ENCODE results near the gene PRR13. TPM values are rescaled to one million over a fixed set of nuclear protein-coding genes. Genes with fewer than 3 reads are reported as not detected.

Gene PRR13
- total RNA-seq, 4 donors from 2014 or later = 160 to 541 (median 423) TPM

DNA sequence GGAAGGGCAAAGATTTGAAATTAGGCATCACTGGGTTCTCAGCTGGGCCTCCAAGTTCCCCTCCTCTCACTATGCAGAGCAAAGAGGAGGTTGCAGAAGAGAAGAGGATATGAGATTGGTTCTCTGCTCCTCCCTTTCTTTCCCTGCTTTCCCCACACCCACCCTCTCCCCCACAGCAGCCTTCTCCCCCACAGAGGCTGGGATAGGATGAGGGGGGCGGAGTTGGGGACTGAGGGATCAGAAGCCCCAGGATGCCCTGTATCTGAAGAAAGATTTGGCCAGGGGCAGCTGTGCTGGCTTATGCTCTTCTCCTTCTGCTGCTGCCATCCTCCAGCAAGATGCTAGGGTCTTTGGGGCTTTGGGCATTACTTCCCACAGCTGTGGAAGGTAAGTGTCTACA lies 17.9 kb upstream of the PRR13 start, which contains the start of gene AMHR2:
TSS of gene AMHR2 (plus strand) at position 259 of the 400 bp plus-strand sequence. CDS start at position 339, 80 bp downstream.
- no peaks in the 10 kb centered on the region for H3K36me3 ChIP-seq
- no peaks in the 10 kb centered on the region for H3K27me3 ChIP-seq
- H3K4me1 ChIP-seq = peaks cover 0 to 7% (median 3%) of the 10 kb centered on the region in 4 donors
- DNase-seq = no peak
- no peak within 1 kb of the TSS for H3K27ac ChIP-seq
- TF ChIP-seq POLR2A (IDR thresholded peaks at IDR 0.05) = no peak
- TF ChIP-seq, protein P1, sequence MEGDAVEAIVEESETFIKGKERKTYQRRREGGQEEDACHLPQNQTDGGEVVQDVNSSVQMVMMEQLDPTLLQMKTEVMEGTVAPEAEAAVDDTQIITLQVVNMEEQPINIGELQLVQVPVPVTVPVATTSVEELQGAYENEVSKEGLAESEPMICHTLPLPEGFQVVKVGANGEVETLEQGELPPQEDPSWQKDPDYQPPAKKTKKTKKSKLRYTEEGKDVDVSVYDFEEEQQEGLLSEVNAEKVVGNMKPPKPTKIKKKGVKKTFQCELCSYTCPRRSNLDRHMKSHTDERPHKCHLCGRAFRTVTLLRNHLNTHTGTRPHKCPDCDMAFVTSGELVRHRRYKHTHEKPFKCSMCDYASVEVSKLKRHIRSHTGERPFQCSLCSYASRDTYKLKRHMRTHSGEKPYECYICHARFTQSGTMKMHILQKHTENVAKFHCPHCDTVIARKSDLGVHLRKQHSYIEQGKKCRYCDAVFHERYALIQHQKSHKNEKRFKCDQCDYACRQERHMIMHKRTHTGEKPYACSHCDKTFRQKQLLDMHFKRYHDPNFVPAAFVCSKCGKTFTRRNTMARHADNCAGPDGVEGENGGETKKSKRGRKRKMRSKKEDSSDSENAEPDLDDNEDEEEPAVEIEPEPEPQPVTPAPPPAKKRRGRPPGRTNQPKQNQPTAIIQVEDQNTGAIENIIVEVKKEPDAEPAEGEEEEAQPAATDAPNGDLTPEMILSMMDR (IDR thresholded peaks at IDR 0.05) = no peak
- H3K4me3 ChIP-seq = no peak within 1 kb of the TSS
- no peaks in the 10 kb centered on the region for H3K9me3 ChIP-seq

DNA sequence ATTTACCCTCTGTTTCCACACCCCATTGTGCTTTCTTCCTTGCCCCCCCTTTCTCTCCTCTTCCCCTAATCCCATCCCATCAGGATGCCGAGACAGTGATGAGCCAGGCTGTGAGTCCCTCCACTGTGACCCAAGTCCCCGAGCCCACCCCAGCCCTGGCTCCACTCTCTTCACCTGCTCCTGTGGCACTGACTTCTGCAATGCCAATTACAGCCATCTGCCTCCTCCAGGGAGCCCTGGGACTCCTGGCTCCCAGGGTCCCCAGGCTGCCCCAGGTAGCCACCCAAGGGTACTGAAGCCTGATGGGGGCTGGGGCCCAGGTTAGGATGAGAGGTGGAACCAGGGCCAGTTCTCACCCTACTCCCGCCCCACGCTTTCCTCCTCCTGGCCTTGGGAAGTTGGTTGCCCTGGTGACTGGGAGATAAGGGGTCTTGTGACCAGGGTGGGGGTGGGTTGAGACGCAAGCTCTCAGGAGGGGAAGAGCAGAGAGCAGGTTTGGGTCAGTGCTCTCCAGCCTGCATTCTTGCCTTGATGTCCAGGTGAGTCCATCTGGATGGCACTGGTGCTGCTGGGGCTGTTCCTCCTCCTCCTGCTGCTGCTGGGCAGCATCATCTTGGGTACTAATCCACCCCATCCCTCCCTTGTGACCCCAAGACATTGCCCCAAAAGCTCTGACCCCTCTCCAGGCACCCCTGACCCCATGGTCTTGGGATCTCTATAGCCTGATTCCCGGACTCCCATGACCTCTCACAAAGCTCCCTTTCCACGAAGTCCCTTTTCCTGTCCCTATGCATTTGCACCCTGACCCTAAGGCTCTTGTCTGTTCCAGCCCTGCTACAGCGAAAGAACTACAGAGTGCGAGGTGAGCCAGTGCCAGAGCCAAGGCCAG lies 16.7 kb upstream of the PRR13 start:
- Histone ChIP-seq H3K36me3 (no peaks in the 10 kb centered on the region), H3K27ac (no peak overlapping the region), H3K27me3 (no peaks in the 10 kb centered on the region), H3K9me3 (no peaks in the 10 kb centered on the region), H3K4me3 (no peak overlapping the region), H3K4me1 (peaks cover 0 to 7% (median 3%) of the 10 kb centered on the region in 4 donors)
- TF ChIP-seq, protein P1 (IDR thresholded peaks at IDR 0.05) = no peak
- TF ChIP-seq POLR2A (IDR thresholded peaks at IDR 0.05) = no peak
- no peak for DNase-seq

DNA sequence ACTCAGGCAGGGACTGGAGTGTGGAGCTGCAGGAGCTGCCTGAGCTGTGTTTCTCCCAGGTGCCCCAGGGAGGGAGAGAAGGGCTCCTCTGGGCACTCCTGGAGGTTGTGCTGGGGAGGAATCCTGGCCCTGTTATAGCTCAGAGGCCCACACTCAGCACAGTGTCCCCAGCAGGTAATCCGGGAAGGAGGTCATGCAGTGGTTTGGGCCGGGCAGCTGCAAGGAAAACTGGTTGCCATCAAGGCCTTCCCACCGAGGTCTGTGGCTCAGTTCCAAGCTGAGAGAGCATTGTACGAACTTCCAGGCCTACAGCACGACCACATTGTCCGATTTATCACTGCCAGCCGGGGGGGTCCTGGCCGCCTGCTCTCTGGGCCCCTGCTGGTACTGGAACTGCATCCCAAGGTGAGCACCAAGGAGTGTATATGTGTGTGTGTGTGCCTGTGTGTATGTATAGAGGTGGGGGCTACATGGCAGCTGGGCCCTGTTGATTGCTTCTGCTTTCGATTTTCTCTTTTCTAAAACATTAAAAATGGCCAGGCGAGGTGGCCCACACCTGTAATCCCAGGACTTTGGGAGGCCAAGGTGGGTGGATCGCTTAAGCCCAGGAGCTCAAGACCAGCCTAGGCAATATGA lies 15.9 kb upstream of the PRR13 start:
- no peak overlapping the region for H3K4me3 ChIP-seq
- no peak for DNase-seq
- H3K9me3 ChIP-seq = no peaks in the 10 kb centered on the region
- no peaks in the 10 kb centered on the region for H3K36me3 ChIP-seq
- H3K27me3 ChIP-seq = no peaks in the 10 kb centered on the region
- no peak overlapping the region for H3K27ac ChIP-seq
- peaks cover 0 to 7% (median 3%) of the 10 kb centered on the region in 4 donors for H3K4me1 ChIP-seq
- TF ChIP-seq, protein P1 (IDR thresholded peaks at IDR 0.05) = no peak
- TF ChIP-seq POLR2A (IDR thresholded peaks at IDR 0.05) = no peak

DNA sequence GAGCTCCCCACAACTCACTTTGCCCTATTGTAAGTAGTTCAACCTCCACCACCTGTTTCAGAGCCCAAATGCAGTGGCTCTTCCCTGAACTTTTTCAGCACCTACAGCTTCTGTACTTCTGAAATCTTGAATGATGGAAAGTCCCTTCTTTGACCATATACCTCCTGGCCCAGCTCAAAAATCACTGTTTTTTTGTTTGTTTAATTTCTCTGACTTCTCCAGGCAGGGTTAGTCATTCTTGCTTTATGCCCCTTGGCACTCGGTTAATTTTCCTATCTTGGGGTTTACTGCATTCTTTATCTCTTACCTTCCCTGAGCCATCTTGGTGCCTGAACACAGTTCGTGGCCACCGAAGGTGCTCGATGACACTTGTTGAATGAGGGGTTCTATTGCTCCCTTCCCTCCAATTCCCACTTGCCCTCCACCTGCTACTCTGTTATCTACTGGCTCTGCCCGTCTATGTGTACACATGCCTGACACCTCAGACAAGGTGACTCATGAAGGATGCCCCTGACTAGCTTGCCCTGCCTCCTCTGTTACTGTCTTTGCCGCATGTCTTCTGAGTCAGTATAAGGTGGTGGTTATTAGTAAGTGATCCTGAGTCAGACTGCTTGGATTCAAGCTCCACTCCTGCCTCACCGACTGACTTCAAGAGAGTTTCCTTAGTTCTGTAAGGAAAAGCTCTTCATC lies 13.5 kb upstream of the PRR13 start:
- H3K4me3 ChIP-seq = no peak overlapping the region
- no peaks in the 10 kb centered on the region for H3K27me3 ChIP-seq
- peak in 1 of 3 donors; percentile 75 for DNase-seq
- H3K27ac ChIP-seq = peak overlapping the region in 1 of 4 donors; percentile 54
- H3K4me1 ChIP-seq = no peaks in the 10 kb centered on the region
- TF ChIP-seq, protein P1 (IDR thresholded peaks at IDR 0.05) = no peak
- peak in 1 of 2 donors; percentile 23 for TF ChIP-seq POLR2A (IDR thresholded peaks at IDR 0.05)
- H3K36me3 ChIP-seq = no peaks in the 10 kb centered on the region
- no peaks in the 10 kb centered on the region for H3K9me3 ChIP-seq

- TF ChIP-seq POLR2A (IDR thresholded peaks at IDR 0.05) = no peak
- TF ChIP-seq, protein P1 (IDR thresholded peaks at IDR 0.05) = no peak
- no peak for DNase-seq
- Histone ChIP-seq H3K4me1 (no peaks in the 10 kb centered on the region), H3K4me3 (no peak overlapping the region), H3K27ac (peak overlapping the region in 1 of 4 donors; percentile 35), H3K36me3 (no peaks in the 10 kb centered on the region), H3K27me3 (no peaks in the 10 kb centered on the region), H3K9me3 (no peaks in the 10 kb centered on the region)
Observed at GRCh38 chr12:53428741-53429140, 12.8 kb upstream of the PRR13 start.

Measured in Peyer's patch (tissue), 4 donors.